Activated naive CD8-positive, alpha-beta T cell treated with anti-CD3 and anti-CD28 coated beads, Interleukin-2, amount 10 ng/mL, durations not matched to agents 7 days and 5 days (primary cell): Measurements from ENCODE around the gene CCDC179. TPM values are rescaled to one million over a fixed set of nuclear protein-coding genes. Genes with fewer than 3 reads are reported as not detected.

Experiments
- ATAC-seq: fragments of 150-1000 bp; cut with Tn5 transposase; one replicate; pipeline ENCODE4 v1.10.0; 2021; ENCODE audit warnings: low read depth, moderate library complexity
- POLR2A ChIA-PET: fragments of 350-600 bp; sonication (Branson Sonifier 250); formaldehyde crosslinking; loops from one replicate; lab custom pipeline; 2021; ENCODE audit warnings: antibody characterized with exemption; lab: Charles Lee
- DNase-seq: peaks from one replicate; pipeline ENCODE4 v3.0.0; 2021
- H3K27ac Mint-ChIP-seq: one replicate; pipeline ENCODE4 v1.8.0; 2022; ENCODE audit warnings: mild to moderate bottlenecking, mixed read lengths
- H3K27me3 Mint-ChIP-seq: one replicate; pipeline ENCODE4 v1.8.0; 2022; ENCODE audit warnings: mild to moderate bottlenecking, moderate library complexity, mixed read lengths
- H3K36me3 Mint-ChIP-seq: one replicate; pipeline ENCODE4 v1.8.0; 2021; ENCODE audit warnings: mild to moderate bottlenecking, mixed read lengths
- H3K4me1 Mint-ChIP-seq: one replicate; pipeline ENCODE4 v1.8.0; 2021; ENCODE audit warnings: mixed read lengths
- H3K4me3 Mint-ChIP-seq: one replicate; pipeline ENCODE4 v1.8.0; 2022; ENCODE audit warnings: mild to moderate bottlenecking, moderate library complexity, mixed read lengths
- H3K9me3 Mint-ChIP-seq: one replicate; pipeline ENCODE4 v1.8.0; 2021; ENCODE audit warnings: mixed read lengths
- total RNA-seq, 2 experiments: library from RNA; stranded (reverse); gene quantifications; one replicate each; pipeline ENCODE4 v1.2.3, GENCODE V29; 2021

The CCDC179 gene
- total RNA-seq, 2 experiments from 2014 or later, result not detected

- Mint-ChIP-seq H3K36me3 (no peaks in the 10 kb centered on the region), H3K4me3 (no peak overlapping the region), H3K27me3 (peaks cover 2% of the 10 kb centered on the region), H3K4me1 (no peaks in the 10 kb centered on the region), H3K27ac (no peak overlapping the region), H3K9me3 (no peaks in the 10 kb centered on the region)
- POLR2A ChIA-PET, result no interaction called here
- DNase-seq, result no peak
- ATAC-seq, result no peak
These were observed 63.2 kb downstream of the CCDC179 start for GRCh38 chr11:22797047-22797446.

Other genes starting within 250 kb of the CCDC179 start
- gene FANCF, start 234.7 kb downstream of the CCDC179 start, total RNA-seq, result 10 to 100 TPM; 18.4 to 18.7 TPM
- gene GAS2, start 193.9 kb downstream of the CCDC179 start, total RNA-seq, result 1 to 10 TPM; 1.9 to 2.4 TPM
- 10 to 100 TPM; 42.4 to 42.7 TPM for gene SVIP, start 30.7 kb downstream of the CCDC179 start, total RNA-seq